DOHH2 (cell line): Measurements from ENCODE around the gene NFATC4.

Experiments
- H3F3A ChIP-seq: fragments of 200-600 bp; sonication (generic), shearing (Covaris generic); 2 replicates; pipeline ENCODE4 v1.6.0; 2016; ENCODE audit warnings: antibody characterized with exemption, mild to moderate bottlenecking; ENCODE audit not compliant: control insufficient read depth, insufficient read depth
- H3K27ac ChIP-seq: fragments of 200-600 bp; sonication (generic); 2 replicates; pipeline ENCODE4 v1.5.1; 2014; ENCODE audit warnings: low read depth, mild to moderate bottlenecking, low read length, moderate library complexity
- H3K27me3 ChIP-seq: fragments of 200-600 bp; sonication (generic); 2 replicates; pipeline ENCODE4 v1.6.1; 2014; ENCODE audit warnings: mild to moderate bottlenecking, low read length, mixed read lengths; ENCODE audit not compliant: control insufficient read depth
- H3K36me3 ChIP-seq: fragments of 200-600 bp; sonication (generic); 2 replicates; pipeline ENCODE4 v1.6.1; 2014; ENCODE audit warnings: mild to moderate bottlenecking, low read length, moderate library complexity, mixed read lengths; ENCODE audit not compliant: control insufficient read depth
- H3K4me1 ChIP-seq: fragments of 200-600 bp; sonication (generic); 2 replicates; pipeline ENCODE4 v1.6.1; 2014; ENCODE audit warnings: mild to moderate bottlenecking, low read length, mixed read lengths; ENCODE audit not compliant: control insufficient read depth
- H3K4me2 ChIP-seq: fragments of 200-600 bp; sonication (generic); 2 replicates; pipeline ENCODE4 v1.6.0; 2014; ENCODE audit warnings: mild to moderate bottlenecking, low read length, moderate library complexity
- H3K4me3 ChIP-seq: fragments of 200-600 bp; sonication (generic); 2 replicates; pipeline ENCODE4 v1.5.1; 2014; ENCODE audit warnings: mild to moderate bottlenecking, low read length, mixed read lengths
- H3K79me2 ChIP-seq: fragments of 200-600 bp; sonication (generic); 2 replicates; pipeline ENCODE4 v1.6.1; 2014; ENCODE audit warnings: mild to moderate bottlenecking, low read length, mixed read lengths; ENCODE audit not compliant: control insufficient read depth
- H3K9me2 ChIP-seq: fragments of 200-600 bp; sonication (generic); replicated peaks from 2 replicates; pipeline ENCODE4 v1.6.1; 2014; ENCODE audit warnings: mild to moderate bottlenecking, low read length, mixed read lengths; ENCODE audit not compliant: control insufficient read depth
- H3K9me3 ChIP-seq: fragments of 200-600 bp; sonication (generic); 2 replicates; pipeline ENCODE4 v1.6.1; 2014; ENCODE audit warnings: antibody characterized with exemption, low read length, mixed read lengths; ENCODE audit not compliant: control insufficient read depth, insufficient read depth
- H4K20me1 ChIP-seq: fragments of 200-600 bp; sonication (generic); 2 replicates; pipeline ENCODE4 v1.6.0; 2014; ENCODE audit warnings: low read depth, mild to moderate bottlenecking, antibody characterized with exemption, low read length, moderate library complexity; ENCODE audit not compliant: control insufficient read depth, insufficient read depth
- EZH2phosphoT487 ChIP-seq: fragments of 200-600 bp; sonication (generic); IDR thresholded peaks from 2 replicates; pipeline ENCODE4 v1.6.1; 2017; ENCODE audit warnings: borderline replicate concordance, mild to moderate bottlenecking, antibody characterized with exemption, low read length, moderate library complexity, mixed read lengths
- TF ChIP-seq, protein P1 (sequence below): fragments of 200-600 bp; sonication (generic); IDR thresholded peaks from one replicate; pipeline ENCODE4 v1.5.1; 2014; ENCODE audit warnings: antibody characterized with exemption, mild to moderate bottlenecking, low read depth, low read length; ENCODE audit not compliant: poor library complexity, severe bottlenecking

The NFATC4 gene

DNA sequence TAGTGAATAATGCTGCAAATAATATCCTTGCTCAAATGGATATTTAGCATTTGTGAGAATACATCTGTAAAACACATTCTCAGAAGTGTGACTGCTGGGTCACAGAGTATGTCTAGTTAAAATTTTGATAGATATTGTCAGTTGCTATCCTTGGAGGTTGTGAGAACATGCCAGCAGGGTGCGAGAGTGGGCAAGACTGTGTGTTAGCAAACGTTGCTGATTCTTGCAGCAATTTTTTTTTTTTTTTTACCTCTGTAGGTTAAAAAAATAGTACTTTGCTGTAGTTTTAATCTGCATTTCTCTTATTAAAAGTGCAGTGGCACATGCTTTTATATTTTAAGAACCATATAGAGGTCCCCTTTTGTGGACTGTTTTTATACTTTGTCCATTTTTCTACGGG lies 26.3 kb downstream of the NFATC4 start:
- H3K4me1 ChIP-seq = peaks cover 10% of the 10 kb centered on the region
- H3K4me3 ChIP-seq = no peak overlapping the region
- H3K27me3 ChIP-seq = peaks cover 9% of the 10 kb centered on the region
- no peak overlapping the region for H3K27ac ChIP-seq
- H3K79me2 ChIP-seq = no peaks in the 10 kb centered on the region
- no peaks in the 10 kb centered on the region for H4K20me1 ChIP-seq
- H3F3A ChIP-seq = no peaks in the 10 kb centered on the region
- no peaks in the 10 kb centered on the region for H3K36me3 ChIP-seq
- no peak overlapping the region for H3K4me2 ChIP-seq
- no peaks in the 10 kb centered on the region for H3K9me3 ChIP-seq
- no peaks in the 10 kb centered on the region for H3K9me2 ChIP-seq
- TF ChIP-seq, protein P1, sequence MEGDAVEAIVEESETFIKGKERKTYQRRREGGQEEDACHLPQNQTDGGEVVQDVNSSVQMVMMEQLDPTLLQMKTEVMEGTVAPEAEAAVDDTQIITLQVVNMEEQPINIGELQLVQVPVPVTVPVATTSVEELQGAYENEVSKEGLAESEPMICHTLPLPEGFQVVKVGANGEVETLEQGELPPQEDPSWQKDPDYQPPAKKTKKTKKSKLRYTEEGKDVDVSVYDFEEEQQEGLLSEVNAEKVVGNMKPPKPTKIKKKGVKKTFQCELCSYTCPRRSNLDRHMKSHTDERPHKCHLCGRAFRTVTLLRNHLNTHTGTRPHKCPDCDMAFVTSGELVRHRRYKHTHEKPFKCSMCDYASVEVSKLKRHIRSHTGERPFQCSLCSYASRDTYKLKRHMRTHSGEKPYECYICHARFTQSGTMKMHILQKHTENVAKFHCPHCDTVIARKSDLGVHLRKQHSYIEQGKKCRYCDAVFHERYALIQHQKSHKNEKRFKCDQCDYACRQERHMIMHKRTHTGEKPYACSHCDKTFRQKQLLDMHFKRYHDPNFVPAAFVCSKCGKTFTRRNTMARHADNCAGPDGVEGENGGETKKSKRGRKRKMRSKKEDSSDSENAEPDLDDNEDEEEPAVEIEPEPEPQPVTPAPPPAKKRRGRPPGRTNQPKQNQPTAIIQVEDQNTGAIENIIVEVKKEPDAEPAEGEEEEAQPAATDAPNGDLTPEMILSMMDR = no peak
- TF ChIP-seq EZH2phosphoT487 = no peak

DNA sequence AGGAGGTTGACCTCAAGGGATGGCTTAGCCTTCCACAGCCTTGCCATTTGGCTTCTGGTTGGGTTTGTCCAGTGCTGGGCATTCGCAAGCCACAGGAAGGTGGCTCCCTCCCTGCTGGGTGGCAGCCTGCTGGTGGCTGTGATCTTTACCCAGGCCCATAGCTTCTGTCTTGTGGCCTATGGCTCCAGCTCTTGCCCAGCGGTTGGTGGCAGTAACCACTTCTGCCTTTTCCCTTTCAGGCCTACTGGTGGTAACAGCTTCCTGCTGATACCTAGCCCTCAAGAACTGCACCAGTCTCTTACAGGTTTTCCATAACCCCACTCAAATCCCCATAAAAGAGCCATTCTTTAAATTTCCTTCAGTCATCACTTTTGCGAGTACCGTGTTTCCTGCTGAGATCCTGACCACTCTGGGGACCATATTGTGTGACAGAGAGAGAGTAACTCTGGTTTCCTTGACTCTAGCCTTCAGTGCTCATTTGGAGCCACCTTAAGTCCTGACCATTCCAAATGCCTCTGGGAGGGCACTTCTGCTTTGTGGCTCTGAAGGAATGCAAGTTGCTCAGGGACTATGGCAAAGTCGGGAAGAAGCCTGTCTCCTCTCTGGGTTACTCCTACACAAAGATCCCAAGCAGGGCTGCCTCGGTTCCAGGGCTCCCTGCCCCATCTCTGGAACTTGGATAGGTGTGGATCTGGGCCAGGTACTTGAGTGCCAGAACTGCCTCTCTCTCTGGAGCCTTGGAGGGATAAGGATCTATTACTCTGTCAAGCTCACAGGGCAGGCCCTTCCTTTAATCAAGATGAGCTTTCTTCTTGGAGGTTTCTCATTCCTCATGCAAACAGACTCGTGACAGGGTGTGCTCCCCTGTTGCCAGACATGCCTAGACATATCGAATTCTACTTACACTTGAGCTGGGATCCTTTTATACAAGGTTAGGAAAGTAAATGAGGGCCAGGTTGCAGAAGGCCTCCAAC lies 27.9 kb downstream of the NFATC4 start:
- Histone ChIP-seq H3K27ac (no peak overlapping the region), H3K79me2 (no peaks in the 10 kb centered on the region), H3K4me3 (no peak overlapping the region), H3K4me2 (no peak overlapping the region), H3F3A (no peaks in the 10 kb centered on the region), H3K36me3 (no peaks in the 10 kb centered on the region), H3K4me1 (peaks cover 14% of the 10 kb centered on the region), H4K20me1 (no peaks in the 10 kb centered on the region), H3K27me3 (peaks cover 9% of the 10 kb centered on the region), H3K9me2 (no peaks in the 10 kb centered on the region), H3K9me3 (no peaks in the 10 kb centered on the region)
- TF ChIP-seq, protein P1 = no peak
- TF ChIP-seq EZH2phosphoT487 = no peak

DNA sequence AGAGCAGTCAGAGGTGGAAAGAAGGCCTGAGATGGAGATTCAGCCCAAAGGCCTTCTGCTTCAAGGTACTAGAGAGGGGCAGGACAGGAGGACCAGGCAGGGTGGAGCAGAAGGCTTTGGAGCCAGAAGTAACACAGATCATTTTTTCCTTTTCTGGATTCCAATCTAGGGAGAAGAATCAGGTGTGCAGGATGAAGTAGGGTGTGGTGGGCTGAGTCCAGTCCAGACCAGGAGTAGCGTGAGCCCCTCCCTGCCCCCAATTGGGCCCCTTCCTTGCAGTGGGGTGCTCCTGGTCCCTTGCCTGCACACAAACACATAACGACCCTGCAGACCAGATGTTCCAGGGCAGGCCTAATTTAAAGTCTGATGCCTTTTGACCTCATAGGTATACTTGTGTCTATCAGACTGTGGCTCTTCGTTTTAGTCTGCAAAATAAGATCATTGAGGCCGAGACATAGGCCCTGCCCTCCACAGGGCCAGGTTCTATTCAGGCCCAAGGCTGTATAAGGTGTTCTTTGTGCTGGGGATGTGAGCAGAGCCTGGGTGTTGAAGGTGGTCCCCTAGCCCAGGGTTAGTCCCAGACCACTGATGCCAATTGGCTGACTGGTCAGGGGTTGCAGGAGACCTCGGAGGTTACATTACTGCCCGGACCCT lies 29.8 kb downstream of the NFATC4 start:
- Histone ChIP-seq H3F3A (no peaks in the 10 kb centered on the region), H3K9me2 (no peaks in the 10 kb centered on the region), H3K4me2 (no peak overlapping the region; the same call in 1 of the 2 replicates), H3K36me3 (no peaks in the 10 kb centered on the region), H3K4me1 (peaks cover 14% of the 10 kb centered on the region), H3K9me3 (no peaks in the 10 kb centered on the region), H3K27me3 (peaks cover 9% of the 10 kb centered on the region), H4K20me1 (no peaks in the 10 kb centered on the region), H3K79me2 (no peaks in the 10 kb centered on the region), H3K27ac (no peak overlapping the region), H3K4me3 (no peak overlapping the region)
- no peak for TF ChIP-seq EZH2phosphoT487
- TF ChIP-seq, protein P1 = no peak
